Activated B cell treated with CpG ODN at 0.5 μM for 24 hours (primary cell): Measurements from ENCODE around the gene PIEZO2. TPM values are rescaled to one million over a fixed set of nuclear protein-coding genes. Genes with fewer than 3 reads are reported as not detected.
"Not testable (repeated sequence)": the region's sequence is repeated elsewhere in the genome, so short reads cannot be mapped to it uniquely, and the experiment has no call there.

Source experiments
- ATAC-seq: fragments of 200-7000 bp; cut with Tn5 transposase; one replicate; pipeline ENCODE4 v1.10.0; 2021; ENCODE audit warnings: low read depth, mild to moderate bottlenecking, moderate library complexity
- CTCF ChIA-PET: fragments of 350-600 bp; sonication (Branson Sonifier 250); formaldehyde crosslinking; loops from one replicate; lab custom pipeline; 2021; ENCODE audit warnings: antibody characterized with exemption; lab: Charles Lee
- POLR2A ChIA-PET: fragments of 350-600 bp; sonication (Branson Sonifier 250); formaldehyde crosslinking; loops from one replicate; lab custom pipeline; 2021; ENCODE audit warnings: antibody characterized with exemption; lab: Charles Lee
- DNase-seq: peaks from one replicate; pipeline ENCODE4 v3.0.0; 2022
- H3K27ac Mint-ChIP-seq: one replicate; pipeline ENCODE4 v1.8.0; 2020; ENCODE audit warnings: mixed read lengths
- H3K27me3 Mint-ChIP-seq: one replicate; pipeline ENCODE4 v1.8.0; 2021; ENCODE audit warnings: mixed read lengths
- H3K36me3 Mint-ChIP-seq: one replicate; pipeline ENCODE4 v1.8.0; 2021; ENCODE audit warnings: low read depth, mixed read lengths
- H3K4me1 Mint-ChIP-seq: one replicate; pipeline ENCODE4 v1.8.0; 2021; ENCODE audit warnings: mixed read lengths
- H3K4me3 Mint-ChIP-seq: one replicate; pipeline ENCODE4 v1.8.0; 2020; ENCODE audit warnings: mild to moderate bottlenecking, mixed read lengths
- H3K9me3 Mint-ChIP-seq: one replicate; pipeline ENCODE4 v1.8.0; 2020; ENCODE audit warnings: mixed read lengths
- intact Hi-C: fragments of 100-400 bp; cut with micrococcal nuclease; formaldehyde crosslinking; loops from one replicate; pipeline ENCODE4 v1.15.1; 2024
- total RNA-seq: library from RNA; stranded (reverse); gene quantifications from 2 replicates; pipeline ENCODE4 v1.2.3, GENCODE V29; 2022

Gene PIEZO2
- total RNA-seq, 1 donor from 2014 or later = not detected

GRCh38 chr18:10620670-10621329 is 528.6 kb downstream of the PIEZO2 start:
- CTCF ChIA-PET, ATAC-seq, H3K27me3 Mint-ChIP-seq, H3K36me3 Mint-ChIP-seq, H3K9me3 Mint-ChIP-seq, DNase-seq, H3K27ac Mint-ChIP-seq, POLR2A ChIA-PET, H3K4me1 Mint-ChIP-seq, intact Hi-C loops, H3K4me3 Mint-ChIP-seq: not testable (repeated sequence)
